Forelimb muscle (tissue), 1 donor: ENCODE measurements around the gene PLCB3. TPM values are rescaled to one million over a fixed set of nuclear protein-coding genes. Genes with fewer than 3 reads are reported as not detected.

ENCODE experiments used
- DNase-seq: peaks from one replicate; pipeline ENCODE4 v3.0.0-alpha.2; 2013; ENCODE audit warnings: low read depth
- polyA plus RNA-seq: library from polyadenylated mRNA; unstranded; fragments of 120-200 nt; gene quantifications from one replicate; pipeline ENCODE4 v1.2.1, GENCODE V29; 2013; ENCODE audit not compliant: insufficient read length

Gene PLCB3
- polyA plus RNA-seq, 1 donor, result 9.7 TPM

DNA sequence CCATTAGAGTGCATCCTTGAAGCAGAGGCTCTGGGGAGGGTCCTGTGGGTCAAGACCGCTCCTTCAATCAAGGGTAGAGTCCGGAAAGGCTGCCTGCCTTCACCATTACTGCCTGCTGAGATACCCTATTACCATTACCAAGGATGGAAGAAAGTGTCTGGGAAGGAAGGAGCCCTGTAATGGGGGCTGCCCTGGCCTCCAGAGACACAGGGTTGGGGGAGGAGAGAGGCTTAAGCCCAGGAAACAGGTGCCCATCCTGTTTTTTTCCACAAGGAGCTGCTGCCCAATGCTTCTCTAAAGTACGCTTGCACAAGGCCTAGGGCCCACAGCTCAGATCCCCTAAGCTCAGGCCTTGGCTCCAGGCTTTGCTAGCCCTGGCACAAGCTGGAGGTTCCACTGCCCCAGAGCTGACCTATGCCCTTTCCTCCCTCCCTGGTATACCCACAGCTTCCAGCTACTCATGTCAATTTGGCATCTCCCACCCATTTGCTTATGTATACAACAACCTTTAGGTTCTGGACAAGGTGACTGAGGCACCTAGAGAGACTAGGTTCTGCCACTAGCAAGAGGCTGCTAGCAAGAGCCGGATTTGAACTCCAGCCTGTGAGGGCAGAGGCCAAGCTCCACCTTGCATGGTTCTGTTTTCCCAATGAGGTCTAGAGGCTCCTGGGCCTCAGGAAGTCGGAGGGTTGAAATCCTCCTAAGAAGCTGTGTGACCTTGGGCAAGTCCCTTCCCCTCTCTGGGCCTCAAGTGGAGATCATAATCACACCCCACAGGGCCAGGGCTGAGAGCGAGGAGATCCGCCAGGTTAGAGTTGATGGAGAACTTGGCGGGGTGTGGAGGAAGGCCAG, 1.5 kb upstream of the PLCB3 start:
- DNase-seq, result no peak

DNA sequence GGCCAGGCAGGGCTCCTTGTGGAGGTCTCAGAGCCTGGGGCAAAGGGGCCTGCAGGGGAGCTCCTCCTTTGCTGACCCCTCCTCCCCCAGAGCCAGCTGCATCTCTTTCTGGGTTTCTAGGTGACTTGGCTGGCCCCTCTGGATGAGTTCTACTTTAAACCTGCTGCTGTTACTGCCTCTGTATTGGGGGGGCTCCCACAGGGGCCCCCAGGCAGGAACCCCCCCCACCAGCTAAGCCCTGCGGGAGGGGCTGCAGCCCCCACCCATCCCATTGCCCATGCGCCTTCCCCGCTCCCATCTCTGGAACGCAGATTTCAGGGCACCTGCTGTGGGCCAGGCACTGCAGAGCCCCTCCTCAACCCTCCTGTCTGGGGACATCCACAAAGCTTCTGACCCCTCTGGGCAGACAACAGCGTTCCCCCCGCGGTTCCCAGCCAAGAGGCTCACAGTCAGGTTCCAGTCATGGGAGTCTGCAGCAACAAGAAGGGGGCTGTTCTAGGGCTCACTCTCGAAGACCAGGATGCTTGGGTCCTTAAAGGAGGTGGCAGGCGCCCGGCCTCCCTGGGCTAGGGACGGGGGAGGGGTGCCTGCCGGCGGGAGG, 815 bp upstream of the PLCB3 start:
- DNase-seq, result no peak

DNA sequence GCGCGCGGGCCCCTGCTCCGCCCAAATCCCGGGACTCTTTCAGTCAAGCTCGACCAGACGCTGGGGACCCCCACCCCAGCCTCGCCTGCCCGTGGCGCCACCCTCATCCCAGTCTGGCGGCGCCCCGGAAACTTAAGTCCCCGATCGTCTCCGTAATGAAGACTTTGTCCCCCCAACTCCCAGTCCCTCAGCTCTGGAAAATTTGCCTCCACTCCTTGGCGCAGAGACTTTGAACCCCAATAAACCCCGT, 348 bp downstream of the PLCB3 start:
- no peak for DNase-seq

DNA sequence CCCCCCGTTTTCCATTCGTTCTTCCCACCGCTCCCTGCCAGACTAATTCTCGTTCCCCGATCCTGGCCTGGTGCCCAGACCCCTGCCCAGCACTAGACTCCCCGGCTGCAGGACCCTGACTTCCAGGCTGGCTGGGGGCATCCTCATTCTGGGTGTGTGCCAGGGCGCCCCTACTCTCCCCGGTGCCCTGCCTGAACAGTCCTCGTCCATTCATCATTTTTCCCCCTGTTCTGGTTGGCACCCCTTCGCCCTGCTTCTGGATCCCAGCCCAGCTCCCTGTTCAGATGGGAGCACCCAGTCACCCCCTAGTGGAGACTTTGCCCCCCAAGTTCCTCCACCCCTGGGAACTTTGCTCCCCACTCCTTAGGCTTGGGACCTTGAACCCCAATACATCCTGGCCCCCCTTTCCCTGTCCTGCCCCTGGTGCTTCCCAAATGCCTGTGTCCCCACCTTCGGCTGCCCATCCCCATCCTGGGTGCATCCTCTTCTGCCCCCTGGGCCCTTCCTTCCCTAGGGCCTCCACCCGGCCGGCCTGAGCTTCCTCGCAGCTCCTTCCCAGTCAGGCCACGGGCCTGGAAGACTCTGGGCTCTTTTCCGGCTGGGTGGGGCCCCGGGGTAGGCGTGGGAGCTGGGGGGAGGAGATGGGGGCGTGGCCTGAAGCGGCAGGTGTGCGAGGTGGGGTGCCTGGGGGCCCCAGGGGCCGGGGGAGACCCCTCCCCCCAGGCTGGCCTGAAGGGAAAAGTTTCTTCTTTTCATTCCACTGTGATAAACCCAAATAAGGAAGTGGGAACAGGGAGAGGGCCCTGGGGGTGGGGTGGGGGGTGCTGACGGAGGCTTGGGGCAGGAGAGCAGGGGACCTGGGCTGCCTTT, 908 bp downstream of the PLCB3 start:
- DNase-seq, result no peak

DNA sequence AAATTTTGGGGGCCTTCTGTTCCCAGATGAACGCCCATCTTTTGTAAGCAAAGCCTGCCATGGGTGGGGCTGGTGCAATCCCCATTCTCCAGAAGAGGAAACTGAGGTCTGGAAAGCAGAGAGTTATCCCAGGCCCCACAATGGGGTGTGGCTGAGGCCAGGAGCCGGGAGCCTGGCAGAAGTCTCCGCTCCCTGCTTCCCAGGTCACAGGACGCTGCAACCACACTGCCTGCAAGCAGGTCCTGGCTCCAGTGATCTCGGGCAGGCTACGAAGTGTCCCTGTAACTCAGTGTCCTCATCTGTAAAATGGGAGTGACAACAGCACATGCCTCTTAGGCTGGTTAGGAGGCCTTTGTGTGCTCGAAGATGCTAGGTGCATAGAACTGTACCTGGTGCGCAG, 1.7 kb downstream of the PLCB3 start:
- DNase-seq, result no peak

DNA sequence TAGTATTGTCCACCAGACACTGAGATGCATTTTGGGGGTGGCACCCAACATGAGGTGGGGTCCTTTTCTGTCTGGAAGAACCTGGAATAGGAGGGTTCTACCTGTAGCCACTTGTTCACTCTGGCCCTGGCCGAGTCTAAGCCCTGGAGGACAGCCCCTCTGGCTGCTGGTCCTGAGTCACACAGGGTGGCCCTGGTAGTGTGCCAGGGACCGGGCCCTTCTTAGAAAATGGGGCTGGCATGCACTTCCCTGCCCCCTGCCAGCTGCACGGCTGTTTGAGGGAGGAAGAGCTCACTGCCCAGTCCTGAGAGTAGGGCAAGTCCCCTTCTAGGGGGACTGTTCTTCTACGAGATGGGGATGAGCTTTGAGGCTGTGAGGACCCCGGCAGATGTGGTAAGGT, 2.2 kb downstream of the PLCB3 start:
- no peak for DNase-seq

DNA sequence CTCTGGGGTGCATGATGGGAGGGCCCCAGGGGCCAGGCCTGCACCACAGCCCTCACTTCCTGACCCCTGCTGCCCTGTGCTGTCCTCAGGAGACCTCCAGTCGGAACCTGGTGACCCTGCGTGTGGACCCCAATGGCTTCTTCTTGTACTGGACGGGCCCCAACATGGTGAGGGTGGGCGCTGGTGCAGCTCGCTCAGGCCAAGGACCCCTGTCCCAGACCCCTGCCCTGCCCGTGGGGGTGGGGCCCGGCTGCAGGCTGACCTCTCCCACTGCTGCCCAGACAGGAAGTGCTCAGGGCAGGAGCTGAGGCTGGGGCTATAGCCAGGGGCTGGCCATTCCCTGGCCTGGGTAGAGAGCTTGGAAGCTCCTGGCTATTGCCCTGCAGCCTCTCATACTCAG, 3.0 kb downstream of the PLCB3 start:
- DNase-seq, result no peak

DNA sequence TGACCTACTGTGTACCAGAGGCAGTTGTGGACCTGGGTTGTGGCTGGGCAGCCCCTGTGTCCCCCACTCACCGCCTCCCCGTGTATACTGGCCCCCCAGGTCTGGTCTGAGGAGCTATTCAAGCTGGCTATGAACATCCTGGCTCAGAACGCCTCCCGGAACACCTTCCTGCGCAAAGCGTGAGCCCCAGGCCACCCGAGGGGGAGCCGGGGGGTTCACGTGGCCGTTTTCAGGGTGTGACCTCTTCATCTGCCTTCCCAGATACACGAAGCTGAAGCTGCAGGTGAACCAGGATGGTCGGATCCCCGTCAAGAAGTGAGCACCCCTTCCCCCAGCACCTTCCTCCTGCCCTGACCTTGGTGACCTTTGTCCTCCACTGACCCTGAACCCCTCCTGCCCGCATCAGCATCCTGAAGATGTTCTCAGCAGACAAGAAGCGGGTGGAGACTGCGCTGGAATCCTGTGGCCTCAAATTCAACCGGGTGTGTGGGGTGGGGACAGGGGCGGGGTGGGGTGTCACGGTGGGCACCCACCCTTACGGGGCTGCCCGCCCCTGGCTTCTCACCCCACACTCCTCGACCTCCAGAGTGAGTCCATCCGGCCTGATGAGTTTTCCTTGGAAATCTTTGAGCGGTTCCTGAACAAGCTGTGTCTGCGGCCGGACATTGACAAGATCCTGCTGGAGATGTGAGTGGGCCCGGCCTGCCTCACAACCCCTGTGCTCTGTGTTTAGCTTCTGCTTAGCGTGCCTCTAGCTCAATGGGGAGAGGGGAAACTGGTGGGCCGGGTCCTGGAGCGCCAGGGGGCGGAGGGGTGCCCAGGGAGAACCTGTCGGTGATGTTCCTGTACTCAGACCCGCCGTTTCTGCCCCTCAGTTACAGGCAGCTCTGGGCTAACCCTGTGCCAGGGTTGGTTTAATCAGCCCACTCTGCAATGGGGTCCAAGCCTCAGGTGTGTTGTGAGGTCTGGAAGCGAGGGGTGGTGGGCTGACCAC, 4.1 kb downstream of the PLCB3 start:
- DNase-seq, result no peak

DNA sequence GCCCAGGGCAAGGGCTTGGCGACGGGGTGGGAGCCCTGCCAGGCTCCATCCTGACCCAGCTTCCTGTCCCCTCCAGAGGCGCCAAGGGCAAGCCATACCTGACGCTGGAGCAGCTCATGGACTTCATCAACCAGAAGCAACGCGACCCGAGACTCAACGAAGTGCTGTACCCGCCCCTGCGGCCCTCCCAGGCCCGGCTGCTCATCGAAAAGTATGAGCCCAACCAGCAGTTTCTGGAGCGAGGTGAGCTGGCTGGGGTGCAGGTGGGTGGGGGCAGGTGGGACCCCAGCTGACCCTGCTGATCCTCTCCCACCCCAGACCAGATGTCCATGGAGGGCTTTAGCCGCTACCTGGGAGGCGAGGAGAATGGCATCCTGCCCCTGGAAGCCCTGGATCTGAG, 5.0 kb downstream of the PLCB3 start:
- no peak for DNase-seq

DNA sequence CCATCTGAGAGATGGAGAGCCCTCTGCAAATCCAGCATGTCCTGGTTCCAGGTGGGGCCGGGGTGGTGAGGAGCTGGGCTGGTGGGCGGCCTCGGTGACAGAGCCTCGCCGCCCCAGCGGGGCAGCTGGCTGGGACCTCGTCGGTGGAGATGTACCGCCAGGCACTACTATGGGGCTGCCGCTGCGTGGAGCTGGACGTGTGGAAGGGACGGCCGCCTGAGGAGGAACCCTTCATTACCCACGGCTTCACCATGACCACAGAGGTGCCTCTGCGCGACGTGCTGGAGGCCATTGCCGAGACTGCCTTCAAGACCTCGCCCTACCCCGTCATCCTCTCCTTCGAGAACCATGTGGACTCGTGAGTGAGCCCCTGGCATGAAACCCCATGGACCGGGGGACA, 7.0 kb downstream of the PLCB3 start:
- DNase-seq, result no peak

DNA sequence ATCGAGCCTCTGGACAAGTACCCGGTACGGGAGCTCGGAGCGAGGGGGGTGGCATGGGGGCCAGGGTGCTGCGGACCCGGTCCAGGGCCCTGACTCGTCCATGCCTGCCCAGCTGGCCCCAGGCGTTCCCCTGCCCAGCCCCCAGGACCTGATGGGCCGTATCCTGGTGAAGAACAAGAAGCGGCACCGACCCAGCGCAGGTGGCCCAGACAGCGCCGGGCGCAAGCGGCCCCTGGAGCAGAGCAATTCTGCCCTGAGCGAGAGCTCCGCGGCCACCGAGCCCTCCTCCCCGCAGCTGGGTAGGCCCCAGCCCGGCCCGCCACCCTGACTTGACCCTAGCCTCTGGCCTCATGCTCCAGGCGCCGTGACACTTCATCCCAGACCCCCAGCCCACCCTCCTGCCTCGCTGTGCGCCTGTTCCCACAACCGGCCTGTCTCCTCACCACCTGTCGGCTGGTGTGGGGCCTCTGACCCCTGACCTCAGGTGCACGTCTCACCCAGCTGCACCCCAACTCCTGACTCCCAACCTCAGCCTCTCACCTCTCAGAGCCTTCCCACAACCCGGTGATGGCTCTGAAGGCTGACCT, 7.7 kb downstream of the PLCB3 start:
- DNase-seq, result no peak

DNA sequence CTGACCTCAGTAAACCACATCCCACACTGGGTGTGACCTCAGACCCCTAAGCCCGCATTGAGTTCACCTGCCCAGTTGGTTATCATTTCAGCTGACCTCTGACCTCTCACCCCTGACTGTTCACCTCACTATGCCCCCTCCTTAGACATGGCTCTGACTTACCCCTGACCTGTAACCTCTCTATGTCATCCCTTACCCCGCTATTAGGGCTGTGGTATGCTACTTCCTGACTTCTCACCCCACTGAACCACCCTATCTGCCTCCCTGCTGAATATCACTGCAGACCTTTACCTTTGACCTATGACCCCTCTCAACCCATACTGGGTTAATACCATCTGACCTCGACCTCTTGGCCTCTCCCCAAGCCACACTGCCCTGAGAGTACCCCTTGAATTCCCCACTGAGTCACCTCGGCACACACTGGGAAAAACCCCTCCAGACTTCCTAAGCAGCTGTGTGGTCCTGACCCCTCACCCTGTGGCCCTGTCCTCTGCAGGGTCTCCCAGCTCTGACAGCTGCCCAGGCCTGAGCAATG, 8.3 kb downstream of the PLCB3 start:
- DNase-seq, result no peak

DNA sequence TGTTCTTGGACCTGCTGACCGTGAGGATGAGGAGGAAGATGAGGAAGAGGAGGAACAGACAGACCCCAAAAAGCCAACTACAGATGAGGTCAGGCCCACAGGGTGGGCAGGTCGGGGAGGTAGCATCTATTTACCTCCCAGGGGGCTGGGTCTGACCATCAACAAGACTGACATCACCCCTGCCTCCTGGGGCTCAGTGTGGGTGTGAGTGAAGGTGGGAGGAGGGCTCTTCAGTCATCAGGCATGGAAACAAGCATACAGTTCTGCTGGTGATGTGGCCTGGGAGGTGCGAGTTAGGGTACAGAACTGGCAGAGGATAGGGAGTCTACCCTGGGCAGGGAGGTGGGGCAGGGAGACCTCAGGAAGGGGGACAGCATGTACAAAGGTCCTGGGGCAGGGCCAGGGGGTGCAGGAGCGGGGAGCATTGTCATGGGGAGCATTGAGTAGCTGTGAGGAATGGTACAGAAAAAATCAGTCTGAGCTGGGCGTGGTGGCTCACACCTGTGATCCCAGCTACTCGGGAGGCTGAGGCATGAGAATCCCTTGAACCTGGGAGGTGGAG, 8.9 kb downstream of the PLCB3 start:
- DNase-seq, result no peak

DNA sequence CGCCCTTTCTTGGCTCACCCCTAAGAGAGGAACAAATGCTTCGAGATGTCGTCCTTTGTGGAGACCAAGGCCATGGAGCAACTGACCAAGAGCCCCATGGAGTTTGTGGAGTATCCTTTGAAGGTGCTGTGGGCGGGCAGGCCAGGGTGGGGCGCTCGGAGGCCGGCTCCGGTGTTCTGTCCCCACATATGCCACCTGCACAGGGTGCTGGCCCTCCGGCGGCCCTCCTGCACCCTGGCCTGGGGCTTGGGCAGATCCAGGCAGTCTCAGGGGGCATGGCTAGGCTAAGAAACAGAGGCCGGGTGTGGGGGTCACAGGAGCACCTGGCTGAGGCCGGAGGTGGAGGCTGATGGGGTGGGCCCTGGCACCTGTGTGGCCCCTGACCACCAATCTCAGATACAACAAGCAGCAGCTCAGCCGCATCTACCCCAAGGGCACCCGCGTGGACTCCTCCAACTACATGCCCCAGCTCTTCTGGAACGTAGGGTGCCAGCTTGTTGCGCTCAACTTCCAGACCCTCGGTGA, 10.3 kb downstream of the PLCB3 start:
- no peak for DNase-seq

DNA sequence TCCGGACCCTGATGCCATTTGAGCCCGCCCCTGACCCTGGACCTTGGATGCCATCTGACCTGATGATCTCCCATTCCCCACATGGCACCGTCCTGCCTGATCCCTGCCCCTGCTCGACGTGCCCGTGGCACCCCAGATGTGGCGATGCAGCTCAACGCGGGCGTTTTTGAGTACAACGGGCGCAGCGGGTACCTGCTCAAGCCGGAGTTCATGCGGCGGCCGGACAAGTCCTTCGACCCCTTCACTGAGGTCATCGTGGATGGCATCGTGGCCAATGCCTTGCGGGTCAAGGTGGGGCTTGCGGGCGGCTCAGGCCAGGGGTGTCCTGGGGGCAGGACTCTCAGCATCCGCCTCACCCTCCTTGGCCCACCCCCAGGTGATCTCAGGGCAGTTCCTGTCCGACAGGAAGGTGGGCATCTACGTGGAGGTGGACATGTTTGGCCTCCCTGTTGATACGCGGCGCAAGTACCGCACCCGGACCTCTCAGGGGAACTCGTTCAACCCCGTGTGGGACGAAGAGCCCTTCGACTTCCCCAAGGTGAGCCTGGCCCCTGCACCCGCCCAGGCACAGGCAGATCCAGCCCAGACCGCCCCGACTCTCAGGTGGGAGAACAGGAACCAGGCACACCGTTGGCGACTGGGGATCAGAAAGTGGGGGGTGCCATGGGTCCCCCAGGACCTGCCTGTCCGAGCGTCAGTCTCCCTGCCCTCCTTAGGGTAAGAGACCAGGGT, 11.1 kb downstream of the PLCB3 start:
- DNase-seq, result no peak

DNA sequence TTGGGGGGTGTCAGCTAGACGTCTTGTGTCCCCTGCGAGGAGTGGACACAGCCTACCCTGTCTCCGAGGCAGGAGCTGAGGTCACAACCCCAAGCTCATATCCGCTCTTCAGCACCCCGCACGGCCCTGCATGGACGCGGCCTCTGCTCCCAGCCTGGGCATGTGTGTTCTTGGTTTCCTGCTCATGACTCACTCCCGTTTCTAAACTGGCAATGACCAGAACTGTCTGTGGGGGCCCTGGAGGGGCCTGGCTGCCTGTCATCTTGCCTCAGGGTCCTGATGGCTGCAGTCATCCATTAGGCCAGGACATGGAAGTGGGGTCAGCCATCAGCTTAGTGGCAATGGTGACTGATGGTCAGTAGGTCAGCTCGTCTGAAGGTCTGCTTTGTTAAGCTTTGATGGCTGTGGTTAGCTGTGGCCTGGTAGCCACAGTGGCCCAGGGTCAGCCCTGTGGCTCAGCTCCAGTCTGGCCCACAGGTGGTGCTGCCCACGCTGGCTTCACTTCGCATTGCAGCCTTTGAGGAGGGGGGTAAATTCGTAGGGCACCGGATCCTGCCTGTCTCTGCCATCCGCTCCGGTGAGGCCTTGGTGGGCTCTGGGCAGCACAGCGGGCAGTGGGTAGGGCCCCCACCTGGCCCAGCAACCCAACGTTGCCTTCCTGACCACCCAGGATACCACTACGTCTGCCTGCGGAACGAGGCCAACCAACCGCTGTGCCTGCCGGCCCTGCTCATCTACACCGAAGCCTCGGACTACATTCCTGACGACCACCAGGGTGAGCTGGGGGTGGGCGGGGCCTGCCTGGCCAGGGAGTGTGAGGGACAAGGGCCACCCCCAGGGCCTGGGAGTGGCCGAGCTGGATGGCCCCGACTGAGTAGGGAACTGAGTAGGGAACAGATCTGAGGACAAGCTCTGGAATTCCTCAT, 12.0 kb downstream of the PLCB3 start:
- DNase-seq, result no peak

DNA sequence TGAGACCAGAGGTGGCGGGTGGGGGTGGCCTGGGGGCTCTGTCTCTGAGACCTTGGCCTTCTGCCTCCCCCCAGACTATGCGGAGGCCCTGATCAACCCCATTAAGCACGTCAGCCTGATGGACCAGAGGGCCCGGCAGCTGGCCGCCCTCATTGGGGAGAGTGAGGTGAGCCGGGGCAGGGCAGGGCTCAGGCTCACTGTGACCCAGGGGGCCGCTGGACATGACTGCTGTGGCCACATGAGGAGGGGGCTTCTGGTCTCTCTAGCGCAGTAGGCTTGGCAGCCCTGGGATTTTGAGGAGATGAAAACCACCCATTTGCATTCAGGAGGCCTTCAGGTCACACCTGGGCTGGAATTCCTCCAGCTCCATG, 12.6 kb downstream of the PLCB3 start:
- no peak for DNase-seq

DNA sequence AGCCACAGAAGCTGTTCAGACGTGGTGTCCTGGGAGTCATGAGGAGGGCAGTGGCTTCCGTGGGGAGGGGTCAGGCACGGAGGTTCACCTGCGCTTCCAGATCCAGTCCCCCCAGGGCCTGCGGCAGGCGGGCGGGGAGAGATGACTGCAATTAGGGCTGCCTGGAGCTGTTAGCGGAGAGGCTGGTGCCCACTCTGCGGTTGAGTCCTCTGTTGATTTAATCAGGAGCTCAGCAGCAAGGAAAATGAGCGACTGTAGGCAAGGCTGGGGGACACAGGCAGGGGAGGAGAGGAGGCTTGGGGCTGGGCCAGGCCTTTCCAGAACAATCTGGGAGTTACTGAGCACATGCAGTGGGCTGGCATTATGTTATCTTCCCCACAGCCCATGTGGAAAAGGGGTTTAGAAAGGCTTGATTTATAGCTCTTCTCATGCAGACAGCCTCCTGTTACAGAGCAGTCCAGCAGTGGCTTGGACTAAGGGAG, 13.1 kb downstream of the PLCB3 start:
- DNase-seq, result no peak
